ENCODE results near the gene RNF213.

The RNF213 gene

DNA sequence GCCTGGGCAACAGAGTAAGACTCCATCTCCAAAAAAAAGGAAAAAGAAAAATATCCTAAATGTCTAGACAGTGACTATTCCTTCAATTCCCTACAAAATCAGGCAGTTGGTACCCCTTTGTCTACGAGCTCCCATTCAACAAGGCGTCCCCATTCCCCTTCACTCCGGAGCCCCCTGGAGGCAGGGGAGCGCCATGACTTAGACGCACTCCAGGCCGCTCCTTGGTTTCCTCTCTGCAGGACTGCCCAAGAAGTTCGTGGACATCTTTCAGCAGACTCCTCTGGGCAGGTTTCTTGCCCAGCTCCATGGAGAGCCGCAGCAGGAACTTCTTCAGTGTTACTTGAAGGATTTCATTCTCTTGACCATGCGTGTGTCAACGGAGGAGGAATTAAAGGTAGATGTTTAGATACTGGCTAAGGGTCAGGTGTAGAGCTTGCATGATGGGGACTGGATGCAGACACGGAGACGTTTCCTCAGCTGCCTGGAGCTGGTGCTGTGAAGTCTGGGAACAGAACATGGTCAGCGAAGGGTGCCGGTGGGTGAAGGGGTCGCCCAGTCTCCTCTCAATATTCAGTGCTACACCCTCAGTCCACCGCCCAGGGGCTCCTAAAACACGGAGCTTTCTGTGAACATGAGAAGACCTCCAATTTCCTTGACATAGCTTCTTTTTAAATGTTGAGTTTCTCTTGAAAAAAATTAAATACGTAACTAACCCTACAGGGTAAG lies 101.0 kb downstream of the RNF213 start:
- no peaks in the 10 kb centered on the region for H3K79me2 ChIP-seq (ENCODE audit: low read length)
- H3K4me2 ChIP-seq (ENCODE audit: low read length) = no peak overlapping the region
- H3K27me3 ChIP-seq (ENCODE audit: low read depth, low read length) = no peaks in the 10 kb centered on the region
- peaks cover 90% of the 10 kb centered on the region for H3K36me3 ChIP-seq (replicated peaks; ENCODE audit: low read depth, low read length)
- no peak overlapping the region for H2AFZ ChIP-seq (ENCODE audit: low read depth, low read length)
- TF ChIP-seq, protein P1, sequence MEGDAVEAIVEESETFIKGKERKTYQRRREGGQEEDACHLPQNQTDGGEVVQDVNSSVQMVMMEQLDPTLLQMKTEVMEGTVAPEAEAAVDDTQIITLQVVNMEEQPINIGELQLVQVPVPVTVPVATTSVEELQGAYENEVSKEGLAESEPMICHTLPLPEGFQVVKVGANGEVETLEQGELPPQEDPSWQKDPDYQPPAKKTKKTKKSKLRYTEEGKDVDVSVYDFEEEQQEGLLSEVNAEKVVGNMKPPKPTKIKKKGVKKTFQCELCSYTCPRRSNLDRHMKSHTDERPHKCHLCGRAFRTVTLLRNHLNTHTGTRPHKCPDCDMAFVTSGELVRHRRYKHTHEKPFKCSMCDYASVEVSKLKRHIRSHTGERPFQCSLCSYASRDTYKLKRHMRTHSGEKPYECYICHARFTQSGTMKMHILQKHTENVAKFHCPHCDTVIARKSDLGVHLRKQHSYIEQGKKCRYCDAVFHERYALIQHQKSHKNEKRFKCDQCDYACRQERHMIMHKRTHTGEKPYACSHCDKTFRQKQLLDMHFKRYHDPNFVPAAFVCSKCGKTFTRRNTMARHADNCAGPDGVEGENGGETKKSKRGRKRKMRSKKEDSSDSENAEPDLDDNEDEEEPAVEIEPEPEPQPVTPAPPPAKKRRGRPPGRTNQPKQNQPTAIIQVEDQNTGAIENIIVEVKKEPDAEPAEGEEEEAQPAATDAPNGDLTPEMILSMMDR (IDR thresholded peaks at IDR 0.05; ENCODE audit: low read depth, low read length) = peak; percentile 20
- TF ChIP-seq EZH2phosphoT487 (IDR thresholded peaks at IDR 0.05; ENCODE audit: low read depth) = no peak
- H4K20me1 ChIP-seq (ENCODE audit: insufficient read depth, low read length) = peaks cover 5% of the 10 kb centered on the region; the same call in 1 of the 2 replicates
- no peak overlapping the region for H3K27ac ChIP-seq (ENCODE audit: low read length)
- H3K4me1 ChIP-seq (ENCODE audit: low read length) = no peaks in the 10 kb centered on the region
- no peaks in the 10 kb centered on the region for H3K9me3 ChIP-seq (ENCODE audit: insufficient read depth, low read length)
- no peak overlapping the region for H3K4me3 ChIP-seq (ENCODE audit: low read length)
- no peak overlapping the region for H3K9ac ChIP-seq (ENCODE audit: low read length)

DNA sequence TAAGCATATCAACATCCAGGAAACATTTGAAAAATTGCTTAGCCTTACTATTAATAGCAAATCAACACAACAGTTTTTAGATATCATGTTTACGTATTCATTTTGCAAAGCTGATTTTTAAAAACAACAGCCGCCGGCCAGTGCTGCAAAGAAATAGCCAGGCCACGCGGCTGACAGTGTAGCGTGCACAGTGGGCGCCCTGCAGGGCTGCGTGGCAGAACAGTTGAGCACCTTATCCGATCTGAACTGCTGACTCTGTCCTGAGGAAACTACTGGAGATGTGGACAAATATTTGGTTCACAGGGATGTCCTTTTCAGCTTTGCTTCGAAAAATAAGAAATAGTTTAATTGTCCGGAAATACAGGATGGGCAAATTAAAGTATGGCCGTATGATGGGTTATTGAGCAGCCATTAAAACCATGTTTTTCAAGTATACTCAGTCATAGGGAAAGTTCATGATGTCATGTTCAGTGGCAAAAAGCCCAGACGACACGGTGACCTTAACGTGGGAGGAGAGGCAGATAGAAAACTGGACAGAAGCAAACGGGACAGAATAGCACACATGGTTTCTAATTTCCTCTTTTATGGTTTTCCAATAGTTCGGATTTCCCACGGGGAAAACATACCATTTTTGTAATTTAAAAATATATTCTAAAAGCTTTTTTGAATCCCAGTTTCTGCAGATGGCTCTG lies 101.9 kb downstream of the RNF213 start:
- H2AFZ ChIP-seq (ENCODE audit: low read depth, low read length) = no peak overlapping the region
- H3K27me3 ChIP-seq (ENCODE audit: low read depth, low read length) = no peaks in the 10 kb centered on the region
- H4K20me1 ChIP-seq (ENCODE audit: insufficient read depth, low read length) = peaks cover 7% of the 10 kb centered on the region
- no peak overlapping the region for H3K4me2 ChIP-seq (ENCODE audit: low read length)
- TF ChIP-seq EZH2phosphoT487 (IDR thresholded peaks at IDR 0.05; ENCODE audit: low read depth) = no peak
- no peaks in the 10 kb centered on the region for H3K4me1 ChIP-seq (ENCODE audit: low read length)
- H3K4me3 ChIP-seq (ENCODE audit: low read length) = no peak overlapping the region
- H3K36me3 ChIP-seq (replicated peaks; ENCODE audit: low read depth, low read length) = peaks cover 93% of the 10 kb centered on the region
- no peak overlapping the region for H3K9ac ChIP-seq (ENCODE audit: low read length)
- no peaks in the 10 kb centered on the region for H3K79me2 ChIP-seq (ENCODE audit: low read length)
- H3K9me3 ChIP-seq (ENCODE audit: insufficient read depth, low read length) = no peaks in the 10 kb centered on the region
- H3K27ac ChIP-seq (ENCODE audit: low read length) = no peak overlapping the region

DNA sequence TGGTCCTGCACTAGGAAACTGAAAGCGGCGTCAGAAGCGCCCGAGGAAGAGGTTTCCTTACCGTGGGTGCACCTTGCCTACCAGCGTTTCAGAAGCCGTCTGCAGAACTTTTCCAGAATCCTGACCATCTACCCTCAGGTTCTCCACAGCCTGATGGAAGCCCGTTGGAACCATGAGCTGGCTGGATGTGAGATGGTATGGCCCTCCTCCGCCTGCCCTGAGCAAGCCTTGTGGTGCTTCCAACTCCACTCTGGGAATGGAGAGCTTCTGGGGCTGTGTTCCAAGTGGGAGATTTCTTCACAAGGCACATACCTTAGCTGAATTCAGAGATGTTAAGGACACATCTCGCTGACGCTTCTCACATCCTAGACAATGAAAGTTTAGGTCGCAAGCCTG lies 102.5 kb downstream of the RNF213 start:
- H4K20me1 ChIP-seq (ENCODE audit: insufficient read depth, low read length) = peaks cover 8% of the 10 kb centered on the region
- H3K4me1 ChIP-seq (ENCODE audit: low read length) = no peaks in the 10 kb centered on the region
- no peak overlapping the region for H3K9ac ChIP-seq (ENCODE audit: low read length)
- no peaks in the 10 kb centered on the region for H3K79me2 ChIP-seq (ENCODE audit: low read length)
- TF ChIP-seq EZH2phosphoT487 (IDR thresholded peaks at IDR 0.05; ENCODE audit: low read depth) = no peak
- TF ChIP-seq, protein P1 (IDR thresholded peaks at IDR 0.05; ENCODE audit: low read depth, low read length) = no peak
- no peak overlapping the region for H3K4me2 ChIP-seq (ENCODE audit: low read length)
- no peak overlapping the region for H2AFZ ChIP-seq (ENCODE audit: low read depth, low read length)
- no peaks in the 10 kb centered on the region for H3K9me3 ChIP-seq (ENCODE audit: insufficient read depth, low read length)
- H3K27ac ChIP-seq (ENCODE audit: low read length) = no peak overlapping the region
- peaks cover 93% of the 10 kb centered on the region for H3K36me3 ChIP-seq (replicated peaks; ENCODE audit: low read depth, low read length)
- H3K27me3 ChIP-seq (ENCODE audit: low read depth, low read length) = no peaks in the 10 kb centered on the region
- H3K4me3 ChIP-seq (ENCODE audit: low read length) = no peak overlapping the region

DNA sequence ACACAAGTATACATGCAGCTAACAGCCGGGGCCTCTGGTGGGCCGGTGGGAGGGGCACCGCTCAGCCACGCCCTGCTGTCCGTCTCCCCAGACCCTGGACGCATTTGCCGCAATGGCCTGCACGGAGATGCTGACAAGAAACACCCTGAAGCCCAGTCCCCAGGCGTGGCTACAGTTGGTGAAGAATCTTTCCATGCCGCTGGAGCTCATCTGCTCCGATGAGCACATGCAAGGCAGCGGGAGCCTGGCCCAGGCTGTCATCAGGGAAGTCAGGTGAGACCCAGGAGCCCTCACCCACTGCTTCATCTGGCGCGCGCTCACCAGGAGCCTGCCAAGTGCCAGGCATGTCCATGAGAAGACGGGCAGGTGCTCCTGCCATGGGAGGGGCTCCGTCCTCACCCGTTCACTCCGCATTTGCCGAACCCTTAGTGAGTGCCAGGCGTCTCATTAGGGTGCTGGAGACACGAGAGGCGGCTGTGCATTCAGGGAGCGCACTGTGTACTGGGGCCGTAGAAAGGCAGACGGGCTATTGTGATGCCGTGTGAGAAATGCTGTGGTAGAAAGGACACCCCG lies 103.0 kb downstream of the RNF213 start:
- no peak overlapping the region for H3K27ac ChIP-seq (ENCODE audit: low read length)
- no peak overlapping the region for H3K9ac ChIP-seq (ENCODE audit: low read length)
- no peaks in the 10 kb centered on the region for H3K9me3 ChIP-seq (ENCODE audit: insufficient read depth, low read length)
- no peak overlapping the region for H3K4me2 ChIP-seq (ENCODE audit: low read length)
- H3K79me2 ChIP-seq (ENCODE audit: low read length) = no peaks in the 10 kb centered on the region
- H4K20me1 ChIP-seq (ENCODE audit: insufficient read depth, low read length) = peaks cover 8% of the 10 kb centered on the region
- no peaks in the 10 kb centered on the region for H3K4me1 ChIP-seq (ENCODE audit: low read length)
- no peak overlapping the region for H3K4me3 ChIP-seq (ENCODE audit: low read length)
- peaks cover 93% of the 10 kb centered on the region for H3K36me3 ChIP-seq (replicated peaks; ENCODE audit: low read depth, low read length)
- no peak for TF ChIP-seq EZH2phosphoT487 (IDR thresholded peaks at IDR 0.05; ENCODE audit: low read depth)
- TF ChIP-seq, protein P1 (IDR thresholded peaks at IDR 0.05; ENCODE audit: low read depth, low read length) = no peak
- H2AFZ ChIP-seq (ENCODE audit: low read depth, low read length) = no peak overlapping the region
- no peaks in the 10 kb centered on the region for H3K27me3 ChIP-seq (ENCODE audit: low read depth, low read length)

All from OCI-LY3 (cell line).